GM21381 (cell line): ENCODE data around the gene RNF214.

Source experiments
- ATAC-seq: cut with Tn5 transposase; IDR thresholded peaks from one replicate; pipeline ENCODE4 v1.9.1; 2021; ENCODE audit warnings: mild to moderate bottlenecking, moderate library complexity; ENCODE audit not compliant: unreplicated experiment

RNF214 gene

GRCh38 chr11:117279711-117280376, 47.4 kb downstream of the RNF214 start:
- no peak for ATAC-seq

GRCh38 chr11:117281159-117281558, 48.7 kb downstream of the RNF214 start:
- ATAC-seq = no peak

- no peak for ATAC-seq
Observed at GRCh38 chr11:117281869-117282268, 49.4 kb downstream of the RNF214 start.

GRCh38 chr11:117282956-117283355, 50.5 kb downstream of the RNF214 start:
- no peak for ATAC-seq

GRCh38 chr11:117284053-117284452, 51.6 kb downstream of the RNF214 start:
- ATAC-seq = no peak

- no peak for ATAC-seq
Observed at GRCh38 chr11:117286588-117286987, 54.1 kb downstream of the RNF214 start.

GRCh38 chr11:117287668-117288067, 55.2 kb downstream of the RNF214 start:
- ATAC-seq = no peak

GRCh38 chr11:117289795-117290194, 57.3 kb downstream of the RNF214 start:
- no peak for ATAC-seq

GRCh38 chr11:117290809-117291396, 58.4 kb downstream of the RNF214 start, which contains the start of gene BACE1-AS:
TSS of gene BACE1-AS (plus strand) at chr11:117291346.
- no peak for ATAC-seq

- ATAC-seq = no peak
Observed at GRCh38 chr11:117292616-117293015, 60.1 kb downstream of the RNF214 start.

- no peak for ATAC-seq
Observed at GRCh38 chr11:117295438-117296137, 63.1 kb downstream of the RNF214 start.

- ATAC-seq = no peak
Observed at GRCh38 chr11:117296881-117297280, 64.4 kb downstream of the RNF214 start.

GRCh38 chr11:117298195-117298594, 65.7 kb downstream of the RNF214 start:
- ATAC-seq = no peak

GRCh38 chr11:117299351-117300282, 67.1 kb downstream of the RNF214 start:
- ATAC-seq = no peak

GRCh38 chr11:117300283-117300663, 67.8 kb downstream of the RNF214 start:
- ATAC-seq = no peak

- no peak for ATAC-seq
Observed at GRCh38 chr11:117300773-117301172, 68.3 kb downstream of the RNF214 start.

GRCh38 chr11:117302228-117302627, 69.8 kb downstream of the RNF214 start:
- ATAC-seq = no peak

- ATAC-seq = no peak
Observed at GRCh38 chr11:117303101-117303500, 70.6 kb downstream of the RNF214 start.

GRCh38 chr11:117303646-117304315, 71.3 kb downstream of the RNF214 start:
- ATAC-seq = no peak

GRCh38 chr11:117305145-117305544, 72.7 kb downstream of the RNF214 start:
- no peak for ATAC-seq
